Mammary epithelial cell (primary cell): ENCODE data around the gene ATP5PB.
A peak's percentile ranks its signal among the peaks of the same experiment; 100 is the strongest.

Source experiments
- CTCF ChIP-seq, 2 donors: IDR thresholded peaks in 1 of 2; conservative IDR thresholded peaks in 1 of 2; 2 replicates each; pipeline ENCODE4 v1.5.1; 2011 to 2012; ENCODE audit warnings: inconsistent platforms in 2 of 2, low read length in 2 of 2, mild to moderate bottlenecking in 2 of 2, control low read depth in 1 of 2, low read depth in 1 of 2; ENCODE audit not compliant: insufficient read depth in 1 of 2; ENCODE audit errors: extremely low read depth in 1 of 2
- EZH2 ChIP-seq: IDR thresholded peaks from 2 replicates; pipeline ENCODE4 v1.6.1; 2012; ENCODE audit warnings: low read length, inconsistent platforms, borderline replicate concordance

- TF ChIP-seq CTCF (conservative IDR thresholded peaks at IDR 0.05 in 1 of 2, IDR thresholded peaks at IDR 0.05 in 1 of 2; ENCODE audit: extremely low read depth in 1 of 2, insufficient read depth in 1 of 2, low read depth in 1 of 2, low read length in 2 of 2) (peak; percentile 42 to 70), EZH2 (no peak)
Observed at GRCh38 chr1:111399792-111400610, 49.3 kb upstream of the ATP5PB start.
